HG03521 (cell line): ENCODE measurements around the gene BCAS1.

Experiments used
- ATAC-seq: cut with Tn5 transposase; IDR thresholded peaks from one replicate; pipeline ENCODE4 v1.9.1; 2021; ENCODE audit warnings: mild to moderate bottlenecking, moderate library complexity; ENCODE audit not compliant: unreplicated experiment

Gene BCAS1

GRCh38 chr20:53970232-53970631 lies 100.2 kb downstream of the BCAS1 start:
- ATAC-seq, result no peak

GRCh38 chr20:53967527-53967926 lies 102.9 kb downstream of the BCAS1 start:
- ATAC-seq, result no peak

- ATAC-seq, result no peak
These were observed 103.5 kb downstream of the BCAS1 start for GRCh38 chr20:53966774-53967398.

- no peak for ATAC-seq
These were observed 105.7 kb downstream of the BCAS1 start for GRCh38 chr20:53964501-53965253.

GRCh38 chr20:53964067-53964466 lies 106.3 kb downstream of the BCAS1 start:
- no peak for ATAC-seq

- ATAC-seq, result no peak
These were observed 106.8 kb downstream of the BCAS1 start for GRCh38 chr20:53963635-53964034.

- ATAC-seq, result no peak
These were observed 108.0 kb downstream of the BCAS1 start for GRCh38 chr20:53962388-53962787.

GRCh38 chr20:53961527-53961926 lies 108.9 kb downstream of the BCAS1 start:
- no peak for ATAC-seq

- no peak for ATAC-seq
These were observed 109.7 kb downstream of the BCAS1 start for GRCh38 chr20:53960579-53961272.

- no peak for ATAC-seq
These were observed 110.3 kb downstream of the BCAS1 start for GRCh38 chr20:53959911-53960578.

GRCh38 chr20:53958260-53958659 lies 112.1 kb downstream of the BCAS1 start:
- no peak for ATAC-seq

- no peak for ATAC-seq
These were observed 112.8 kb downstream of the BCAS1 start for GRCh38 chr20:53957451-53958172.

- ATAC-seq, result no peak
These were observed 114.2 kb downstream of the BCAS1 start for GRCh38 chr20:53956013-53956715.

GRCh38 chr20:53954723-53955658 lies 115.4 kb downstream of the BCAS1 start:
- ATAC-seq, result no peak

- ATAC-seq, result no peak
These were observed 117.8 kb downstream of the BCAS1 start for GRCh38 chr20:53952528-53953096.

GRCh38 chr20:53950578-53950977 lies 119.8 kb downstream of the BCAS1 start:
- ATAC-seq, result no peak

GRCh38 chr20:53950031-53950430 lies 120.4 kb downstream of the BCAS1 start:
- no peak for ATAC-seq

- ATAC-seq, result peak; percentile 77
These were observed 121.0 kb downstream of the BCAS1 start for GRCh38 chr20:53949319-53949839.
